Measurements from ENCODE around the gene RPLP2. TPM values are rescaled to one million over a fixed set of nuclear protein-coding genes. Genes with fewer than 3 reads are reported as not detected.
A peak's percentile ranks its signal among the peaks of the same experiment; 100 is the strongest.

RPLP2 gene
- total and polyA plus RNA-seq, 2 donors (not counting 1 experiment from before 2014, with no cell fraction given) = 525 to 3,947 TPM

DNA sequence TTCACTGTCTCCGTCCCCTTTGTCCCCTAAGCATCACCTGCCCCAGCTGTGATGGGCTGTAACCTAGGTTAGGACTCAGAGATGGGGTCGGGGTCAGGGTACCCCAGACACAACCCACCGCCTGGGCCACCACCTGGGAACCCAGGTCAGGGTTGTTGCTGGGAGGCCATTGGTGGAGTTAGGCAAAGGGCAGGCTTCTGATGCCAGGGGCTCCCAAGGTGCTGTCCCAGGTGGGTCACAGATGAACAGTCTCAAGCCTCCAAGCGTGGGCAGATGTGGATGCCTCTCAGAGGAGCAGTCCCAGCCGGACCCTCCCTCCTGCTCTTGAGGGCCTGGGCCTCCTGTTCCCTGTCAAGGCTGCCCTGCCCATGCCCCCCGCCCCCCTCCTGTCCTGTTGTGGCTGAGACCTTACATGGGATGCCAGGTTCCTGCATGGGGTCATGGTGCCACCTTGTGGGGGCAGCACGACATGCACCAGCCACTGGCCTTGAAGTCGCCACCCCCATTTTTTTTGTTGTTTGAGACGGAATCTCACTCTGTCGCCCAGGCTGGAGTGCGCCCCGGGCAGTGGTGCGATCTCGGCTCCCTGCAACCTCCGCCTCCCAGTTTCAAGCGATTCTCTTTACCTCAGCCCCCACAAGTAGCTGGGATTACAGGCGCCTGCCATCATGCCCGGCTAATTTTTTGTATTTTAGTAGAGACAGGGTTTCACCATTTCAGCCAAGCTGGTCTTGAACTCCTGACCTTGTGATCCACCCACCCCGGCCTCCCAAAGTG, 44.6 kb upstream of the RPLP2 start:
- Mint-ChIP-seq H3K27me3 (no peaks in the 10 kb centered on the region), H3K9me3 (ENCODE audit: insufficient read depth) (no peaks in the 10 kb centered on the region), H3K4me3 (no peak overlapping the region), H3K4me1 (peaks cover 2% of the 10 kb centered on the region), H3K27ac (peak overlapping the region; percentile 50)
- H3K9me3 ChIP-seq (ENCODE audit: control extremely low read depth in 1 of 3, control insufficient read depth in 2 of 3, insufficient read depth in 1 of 3, low read length in 2 of 3) = no peaks in the 10 kb centered on the region
- TF ChIP-seq EZH2 (IDR thresholded peaks at IDR 0.05; ENCODE audit: borderline replicate concordance, insufficient read depth, low read depth, low read length, poor library complexity, severe bottlenecking) = no peak
- TF ChIP-seq, protein P1, sequence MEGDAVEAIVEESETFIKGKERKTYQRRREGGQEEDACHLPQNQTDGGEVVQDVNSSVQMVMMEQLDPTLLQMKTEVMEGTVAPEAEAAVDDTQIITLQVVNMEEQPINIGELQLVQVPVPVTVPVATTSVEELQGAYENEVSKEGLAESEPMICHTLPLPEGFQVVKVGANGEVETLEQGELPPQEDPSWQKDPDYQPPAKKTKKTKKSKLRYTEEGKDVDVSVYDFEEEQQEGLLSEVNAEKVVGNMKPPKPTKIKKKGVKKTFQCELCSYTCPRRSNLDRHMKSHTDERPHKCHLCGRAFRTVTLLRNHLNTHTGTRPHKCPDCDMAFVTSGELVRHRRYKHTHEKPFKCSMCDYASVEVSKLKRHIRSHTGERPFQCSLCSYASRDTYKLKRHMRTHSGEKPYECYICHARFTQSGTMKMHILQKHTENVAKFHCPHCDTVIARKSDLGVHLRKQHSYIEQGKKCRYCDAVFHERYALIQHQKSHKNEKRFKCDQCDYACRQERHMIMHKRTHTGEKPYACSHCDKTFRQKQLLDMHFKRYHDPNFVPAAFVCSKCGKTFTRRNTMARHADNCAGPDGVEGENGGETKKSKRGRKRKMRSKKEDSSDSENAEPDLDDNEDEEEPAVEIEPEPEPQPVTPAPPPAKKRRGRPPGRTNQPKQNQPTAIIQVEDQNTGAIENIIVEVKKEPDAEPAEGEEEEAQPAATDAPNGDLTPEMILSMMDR (IDR thresholded peaks at IDR 0.05) = peak; percentile 74
- H3K27me3 ChIP-seq (replicated peaks in 1 of 4; ENCODE audit: control extremely low read depth in 1 of 4, control insufficient read depth in 3 of 4, insufficient read depth in 4 of 4, low read length in 3 of 4) = no peaks in the 10 kb centered on the region
- intact Hi-C loops (cut with micrococcal nuclease) = loop anchor here (1.0 kb wide), 4 partner anchors 37 to 317 kb away; no protein-coding TSS in a partner anchor
- H3K4me2 ChIP-seq (replicated peaks; ENCODE audit: low read depth, low read length, poor library complexity, severe bottlenecking) = no peak overlapping the region
- H3K27ac ChIP-seq (ENCODE audit: low read length in 2 of 2) = peak overlapping the region in 1 of 2 donors; percentile 12
- no peaks in the 10 kb centered on the region for H3K79me2 ChIP-seq (ENCODE audit: control insufficient read depth, insufficient read depth, low read length)
- H3K4me3 ChIP-seq (ENCODE audit: control extremely low read depth in 1 of 5, extremely low read depth in 1 of 5, insufficient read depth in 1 of 5, low read depth in 2 of 5, low read length in 4 of 5) = no peak overlapping the region
- peak; percentile 86 for ATAC-seq (ENCODE audit: low read depth)
- no peak overlapping the region for H2AFZ ChIP-seq (ENCODE audit: insufficient read depth, low read depth, low read length, poor library complexity, severe bottlenecking)
- peaks cover 17% of the 10 kb centered on the region for H4K20me1 ChIP-seq (ENCODE audit: control insufficient read depth, insufficient read depth, low read length, poor library complexity, severe bottlenecking)
- peaks cover 2 to 46% of the 10 kb centered on the region in 2 experiments for H3K36me3 ChIP-seq (replicated peaks in 1 of 2; ENCODE audit: control extremely low read depth in 1 of 2, control insufficient read depth in 1 of 2, extremely low read depth in 1 of 2, insufficient read depth in 2 of 2, low read length in 1 of 2)
- CTCF ChIA-PET = interaction anchor here (1.3 to 3.4 kb wide), 5 partner anchors 15 to 210 kb away, joined by 4 to 16 read pairs (median 8); no protein-coding TSS in a partner anchor
- no peak overlapping the region for H3K9ac ChIP-seq (ENCODE audit: low read length)
- POLR2A ChIA-PET = no interaction called here
- 79% methylated on average over 10 of the region's 19 CpGs for WGBS (ENCODE audit: insufficient coverage)
- no peaks in the 10 kb centered on the region for H3K4me1 ChIP-seq (ENCODE audit: control insufficient read depth in 2 of 2, insufficient read depth in 2 of 2, low read length in 2 of 2)
- DNase-seq = peak; percentile 81

DNA sequence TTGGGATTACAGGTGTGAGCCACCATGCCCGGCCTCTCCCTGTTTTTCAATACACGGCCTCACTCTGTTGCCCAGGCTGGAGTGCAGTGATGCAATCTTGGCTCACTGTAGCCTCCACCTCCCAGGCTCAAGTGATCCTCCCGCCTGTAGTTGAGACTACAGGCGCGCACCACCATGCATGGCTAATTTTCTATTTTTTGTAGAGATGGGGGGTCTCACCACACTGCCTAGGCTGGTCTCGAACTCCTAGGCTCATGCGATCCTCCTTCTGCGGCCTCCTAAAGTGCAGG, 44.0 kb upstream of the RPLP2 start:
- Mint-ChIP-seq H3K27ac (no peak overlapping the region), H3K27me3 (no peaks in the 10 kb centered on the region), H3K4me1 (peaks cover 2% of the 10 kb centered on the region), H3K4me3 (no peak overlapping the region), H3K9me3 (ENCODE audit: insufficient read depth) (no peaks in the 10 kb centered on the region)
- Histone ChIP-seq H3K9me3 (ENCODE audit: control extremely low read depth in 1 of 3, control insufficient read depth in 2 of 3, insufficient read depth in 1 of 3, low read length in 2 of 3) (no peaks in the 10 kb centered on the region), H3K36me3 (replicated peaks in 1 of 2; ENCODE audit: control extremely low read depth in 1 of 2, control insufficient read depth in 1 of 2, extremely low read depth in 1 of 2, insufficient read depth in 2 of 2, low read length in 1 of 2) (peaks cover 0 to 49% of the 10 kb centered on the region in 2 experiments), H3K9ac (ENCODE audit: low read length) (no peak overlapping the region), H3K27ac (ENCODE audit: low read length in 2 of 2) (no peak overlapping the region), H4K20me1 (ENCODE audit: control insufficient read depth, insufficient read depth, low read length, poor library complexity, severe bottlenecking) (peaks cover 17% of the 10 kb centered on the region), H2AFZ (ENCODE audit: insufficient read depth, low read depth, low read length, poor library complexity, severe bottlenecking) (no peak overlapping the region), H3K4me3 (ENCODE audit: control extremely low read depth in 1 of 5, extremely low read depth in 1 of 5, insufficient read depth in 1 of 5, low read depth in 2 of 5, low read length in 4 of 5) (no peak overlapping the region), H3K79me2 (ENCODE audit: control insufficient read depth, insufficient read depth, low read length) (no peaks in the 10 kb centered on the region), H3K27me3 (replicated peaks in 1 of 4; ENCODE audit: control extremely low read depth in 1 of 4, control insufficient read depth in 3 of 4, insufficient read depth in 4 of 4, low read length in 3 of 4) (no peaks in the 10 kb centered on the region), H3K4me1 (ENCODE audit: control insufficient read depth in 2 of 2, insufficient read depth in 2 of 2, low read length in 2 of 2) (no peaks in the 10 kb centered on the region), H3K4me2 (replicated peaks; ENCODE audit: low read depth, low read length, poor library complexity, severe bottlenecking) (no peak overlapping the region)
- no peak for TF ChIP-seq EZH2 (IDR thresholded peaks at IDR 0.05; ENCODE audit: borderline replicate concordance, insufficient read depth, low read depth, low read length, poor library complexity, severe bottlenecking)
- TF ChIP-seq, protein P1 (IDR thresholded peaks at IDR 0.05) = no peak
- POLR2A ChIA-PET = no interaction called here
- intact Hi-C loops (cut with micrococcal nuclease) = loop anchor here (1.0 kb wide), 4 partner anchors 37 to 317 kb away; no protein-coding TSS in a partner anchor
- DNase-seq (no peak), ATAC-seq (ENCODE audit: low read depth) (no peak)
- CTCF ChIA-PET = interaction anchor here (0.7 to 3.4 kb wide), 4 partner anchors 19 to 211 kb away, joined by 3 to 16 read pairs (median 6); partner anchors contain the start of gene TALDO1
- WGBS (ENCODE audit: insufficient coverage) = 98% methylated on average over 6 of the region's 8 CpGs
